ENCODE results near the gene C9orf72. TPM values are rescaled to one million over a fixed set of nuclear protein-coding genes. Genes with fewer than 3 reads are reported as not detected.
"Not testable (repeated sequence)": the region's sequence is repeated elsewhere in the genome, so short reads cannot be mapped to it uniquely, and the experiment has no call there.

Gene C9orf72
- total RNA-seq, 2 experiments from 2014 or later, result 13.7 to 16.4 TPM

DNA sequence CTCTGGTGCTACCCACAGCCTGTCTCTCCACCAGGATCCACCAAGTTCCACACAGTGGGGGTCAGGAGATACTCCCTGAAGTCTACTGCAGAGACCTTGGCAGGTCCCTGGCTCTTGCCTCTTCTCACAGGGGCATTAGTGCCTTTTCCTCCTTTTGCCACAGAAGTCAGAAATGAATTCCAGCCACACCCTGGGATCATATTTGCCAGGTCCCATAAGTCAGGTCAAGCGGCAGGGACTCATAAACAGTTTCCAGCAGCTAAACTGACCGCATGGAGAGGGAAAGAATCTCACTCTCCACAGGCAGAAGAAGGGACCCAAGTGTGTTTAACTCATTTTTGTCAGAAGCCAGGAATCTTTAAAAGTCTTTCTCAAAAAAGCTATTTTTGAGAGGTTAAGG lies 62.5 kb downstream of the C9orf72 start:
- POLR2A ChIA-PET, result no interaction called here
- no peak overlapping the region for H3K4me3 Mint-ChIP-seq
- no peak overlapping the region for H3K27ac Mint-ChIP-seq
- ATAC-seq (ENCODE audit: low read depth) (no peak), DNase-seq (no peak)
- H3K27me3 Mint-ChIP-seq, result no peaks in the 10 kb centered on the region
- H3K4me1 Mint-ChIP-seq, result peaks cover 3% of the 10 kb centered on the region
- H3K36me3 Mint-ChIP-seq, result peaks cover 11% of the 10 kb centered on the region
- H3K9me3 Mint-ChIP-seq, result peaks cover 2% of the 10 kb centered on the region

DNA sequence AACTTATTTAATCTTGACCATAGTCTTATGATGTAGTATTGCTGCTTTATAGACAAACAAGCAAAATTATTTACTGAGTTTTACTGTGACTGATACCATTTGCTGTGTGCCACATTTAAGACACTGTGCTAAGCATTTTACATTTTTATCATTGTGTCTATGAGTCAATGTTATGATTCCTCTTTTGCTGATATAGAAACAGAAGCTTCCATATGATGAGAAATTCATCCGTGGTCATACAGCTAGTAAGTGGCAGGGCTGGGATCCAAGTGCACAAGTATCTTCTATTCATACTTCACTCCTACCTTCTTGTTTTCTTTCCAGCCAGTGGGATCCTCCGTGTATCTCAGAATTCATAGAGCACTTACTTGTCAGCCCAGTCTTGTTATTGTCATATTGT lies 66.3 kb downstream of the C9orf72 start:
- no peak overlapping the region for H3K27ac Mint-ChIP-seq
- POLR2A ChIA-PET, result no interaction called here
- peaks cover 7% of the 10 kb centered on the region for H3K36me3 Mint-ChIP-seq
- H3K4me3 Mint-ChIP-seq, result no peak overlapping the region
- no peak for DNase-seq
- peaks cover 2% of the 10 kb centered on the region for H3K9me3 Mint-ChIP-seq
- ATAC-seq (ENCODE audit: low read depth), result no peak
- no peaks in the 10 kb centered on the region for H3K27me3 Mint-ChIP-seq
- H3K4me1 Mint-ChIP-seq, result peaks cover 3% of the 10 kb centered on the region

DNA sequence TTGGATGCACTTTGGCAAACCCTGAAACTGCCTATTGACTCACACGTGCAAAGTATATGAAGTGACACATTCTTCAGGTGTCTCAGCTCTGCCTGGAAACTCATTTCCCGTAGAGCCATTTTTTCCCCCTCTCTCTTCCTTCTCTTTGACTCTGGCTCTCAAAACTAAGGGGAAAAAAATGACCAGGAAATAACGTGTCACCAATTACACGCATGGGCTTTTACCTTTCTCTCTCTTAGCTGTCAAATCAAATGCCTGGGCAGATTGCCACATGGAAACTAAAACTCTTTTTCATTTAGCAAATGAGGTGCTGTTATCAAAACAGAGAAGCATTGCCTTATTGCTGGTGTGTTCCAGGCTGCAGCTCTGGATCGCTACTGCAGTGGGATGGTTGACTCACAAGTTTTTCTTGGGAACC lies 67.5 kb downstream of the C9orf72 start:
- peaks cover 4% of the 10 kb centered on the region for H3K9me3 Mint-ChIP-seq
- POLR2A ChIA-PET, result no interaction called here
- ATAC-seq (ENCODE audit: low read depth) (no peak), DNase-seq (no peak)
- H3K27me3 Mint-ChIP-seq, result no peaks in the 10 kb centered on the region
- no peak overlapping the region for H3K27ac Mint-ChIP-seq
- H3K4me1 Mint-ChIP-seq, result peaks cover 10% of the 10 kb centered on the region
- no peak overlapping the region for H3K4me3 Mint-ChIP-seq
- H3K36me3 Mint-ChIP-seq, result peaks cover 16% of the 10 kb centered on the region

DNA sequence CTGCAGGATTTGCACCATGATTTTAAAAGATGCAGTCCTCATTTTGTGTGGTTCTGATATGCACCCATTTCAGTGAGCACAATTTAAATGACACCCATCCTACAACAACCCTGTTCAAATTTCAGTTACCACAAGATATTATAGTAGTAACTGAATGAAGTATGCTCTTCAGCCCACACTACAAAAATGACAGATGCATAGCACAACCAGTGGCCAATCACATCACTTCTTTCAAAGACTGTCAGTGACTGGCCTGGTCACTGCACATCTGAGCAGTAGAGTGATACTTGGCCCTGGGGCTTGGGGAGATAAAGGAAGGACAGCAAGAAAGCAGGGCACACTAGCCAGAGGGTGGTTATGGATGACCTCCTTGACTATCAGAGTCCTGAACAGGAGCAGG lies 69.0 kb downstream of the C9orf72 start:
- H3K4me1 Mint-ChIP-seq, result peaks cover 17% of the 10 kb centered on the region
- no peaks in the 10 kb centered on the region for H3K27me3 Mint-ChIP-seq
- H3K27ac Mint-ChIP-seq, result no peak overlapping the region
- no peak overlapping the region for H3K4me3 Mint-ChIP-seq
- no peak for DNase-seq
- H3K9me3 Mint-ChIP-seq, result peaks cover 4% of the 10 kb centered on the region
- POLR2A ChIA-PET, result no interaction called here
- ATAC-seq (ENCODE audit: low read depth), result no peak
- H3K36me3 Mint-ChIP-seq, result peaks cover 16% of the 10 kb centered on the region

DNA sequence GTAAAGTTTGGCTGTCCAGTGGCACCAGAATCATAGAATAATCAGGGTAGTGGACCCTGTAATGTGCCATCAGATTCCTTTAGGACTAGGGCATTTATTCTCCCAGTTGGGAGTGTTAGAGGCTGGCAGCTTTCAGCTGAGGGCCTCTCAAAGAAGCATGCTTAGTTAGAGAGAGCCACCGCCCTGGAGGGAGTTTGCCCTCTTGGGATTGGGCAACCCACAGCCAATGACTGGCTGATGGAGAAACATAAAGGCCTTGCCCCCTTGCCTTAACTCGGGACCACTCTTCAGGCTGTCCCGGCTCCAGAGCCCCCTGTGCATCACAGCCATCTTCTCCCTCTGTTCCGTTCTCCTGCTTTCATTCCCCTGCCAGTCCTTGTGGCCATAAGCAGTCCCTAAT lies 69.7 kb downstream of the C9orf72 start:
- DNase-seq (no peak), ATAC-seq (ENCODE audit: low read depth) (no peak)
- Mint-ChIP-seq H3K9me3 (peaks cover 2% of the 10 kb centered on the region), H3K36me3 (peaks cover 12% of the 10 kb centered on the region), H3K27ac (no peak overlapping the region), H3K27me3 (no peaks in the 10 kb centered on the region), H3K4me3 (no peak overlapping the region), H3K4me1 (peaks cover 16% of the 10 kb centered on the region)
- POLR2A ChIA-PET, result no interaction called here

DNA sequence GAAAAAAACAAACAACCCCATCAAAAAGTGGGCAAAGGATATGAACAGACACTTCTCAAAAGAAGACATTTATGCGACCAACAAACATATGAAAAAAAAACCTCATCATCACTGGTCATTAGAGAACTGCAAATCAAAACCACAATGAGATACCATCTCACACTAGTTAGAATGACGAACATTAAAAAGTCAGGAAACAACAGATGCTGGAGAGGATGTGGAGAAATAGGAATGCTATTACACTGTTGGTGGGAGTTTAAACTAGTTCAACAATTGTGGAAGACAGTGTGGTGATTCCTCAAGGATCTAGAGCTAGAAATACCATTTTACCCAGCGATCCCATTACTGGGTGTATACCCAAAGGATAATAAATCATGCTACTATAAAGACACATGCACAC lies 72.4 kb downstream of the C9orf72 start:
- POLR2A ChIA-PET; H3K4me3 Mint-ChIP-seq; DNase-seq; H3K27me3 Mint-ChIP-seq; H3K9me3 Mint-ChIP-seq; ATAC-seq (ENCODE audit: low read depth); H3K27ac Mint-ChIP-seq: not testable (repeated sequence)
- H3K4me1 Mint-ChIP-seq, result peaks cover 17% of the 10 kb centered on the region
- H3K36me3 Mint-ChIP-seq, result peaks cover 22% of the 10 kb centered on the region

DNA sequence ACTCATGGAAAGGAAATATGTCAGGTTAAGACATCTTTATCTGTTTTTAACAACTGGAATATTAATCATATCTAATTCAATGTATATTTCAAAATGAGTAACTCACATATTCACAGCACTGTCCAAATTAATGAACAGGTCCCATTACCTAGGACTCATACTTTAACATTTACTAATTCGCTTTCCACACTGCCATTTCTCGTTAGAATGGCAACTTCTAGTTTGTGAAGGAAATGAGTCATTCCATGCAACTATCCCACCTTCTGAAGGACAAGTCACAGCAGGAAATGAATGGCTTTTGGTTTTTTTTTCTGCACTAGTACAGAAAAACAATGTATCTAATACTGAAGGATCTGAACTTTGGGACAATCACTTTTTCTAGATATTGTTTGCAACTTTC lies 73.8 kb downstream of the C9orf72 start:
- ATAC-seq (ENCODE audit: low read depth), result peak; percentile 39
- peaks cover 19% of the 10 kb centered on the region for H3K36me3 Mint-ChIP-seq
- no peak overlapping the region for H3K27ac Mint-ChIP-seq
- DNase-seq, result no peak
- POLR2A ChIA-PET, result no interaction called here
- no peaks in the 10 kb centered on the region for H3K27me3 Mint-ChIP-seq
- H3K9me3 Mint-ChIP-seq, result peaks cover 5% of the 10 kb centered on the region
- peaks cover 17% of the 10 kb centered on the region for H3K4me1 Mint-ChIP-seq
- H3K4me3 Mint-ChIP-seq, result no peak overlapping the region

DNA sequence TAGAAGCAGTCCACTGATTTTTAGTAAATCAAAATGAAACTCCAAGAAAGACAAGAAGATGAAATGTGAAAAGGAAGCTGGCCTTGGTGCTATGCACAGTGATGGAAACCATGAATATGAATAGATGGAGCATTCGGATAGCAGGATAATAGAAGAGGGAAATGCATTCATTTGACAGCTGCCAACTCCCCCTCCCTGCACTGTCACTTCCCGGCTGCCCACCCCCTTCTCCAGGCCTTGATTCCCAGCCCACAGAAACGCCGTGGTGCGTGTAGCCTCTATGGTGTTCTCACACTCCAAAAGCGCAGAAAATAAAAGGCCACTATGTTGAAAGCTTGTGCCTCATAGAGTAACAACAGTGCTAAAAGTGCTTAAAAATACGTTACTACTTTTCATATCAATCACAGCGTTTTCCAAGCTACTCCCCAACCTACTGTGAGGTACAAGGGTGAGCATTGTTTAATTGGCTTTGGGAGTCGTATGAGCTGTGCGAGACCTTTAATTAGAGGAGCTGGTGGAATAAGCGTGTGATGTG lies 75.3 kb downstream of the C9orf72 start:
- Mint-ChIP-seq H3K27me3 (no peaks in the 10 kb centered on the region), H3K9me3 (peaks cover 9% of the 10 kb centered on the region), H3K36me3 (peaks cover 24% of the 10 kb centered on the region), H3K4me1 (peaks cover 17% of the 10 kb centered on the region), H3K27ac (no peak overlapping the region), H3K4me3 (no peak overlapping the region)
- DNase-seq (no peak), ATAC-seq (ENCODE audit: low read depth) (no peak)
- POLR2A ChIA-PET, result no interaction called here

Other genes starting within 250 kb of the C9orf72 start
- gene IFNK, start 49.2 kb downstream of the C9orf72 start, total RNA-seq, result not detected
- 1 to 10 TPM; 3.2 to 3.6 TPM for gene MOB3B, start 43.7 kb downstream of the C9orf72 start, total RNA-seq